Fibroblast of skin of back (primary cell): ENCODE data around the gene ALPI.
"Not testable (repeated sequence)": the region's sequence is repeated elsewhere in the genome, so short reads cannot be mapped to it uniquely, and the experiment has no call there.

Experiments used
- DNase-seq: peaks from one replicate; pipeline ENCODE4 v3.0.0-alpha.2; 2013

ALPI gene

DNA sequence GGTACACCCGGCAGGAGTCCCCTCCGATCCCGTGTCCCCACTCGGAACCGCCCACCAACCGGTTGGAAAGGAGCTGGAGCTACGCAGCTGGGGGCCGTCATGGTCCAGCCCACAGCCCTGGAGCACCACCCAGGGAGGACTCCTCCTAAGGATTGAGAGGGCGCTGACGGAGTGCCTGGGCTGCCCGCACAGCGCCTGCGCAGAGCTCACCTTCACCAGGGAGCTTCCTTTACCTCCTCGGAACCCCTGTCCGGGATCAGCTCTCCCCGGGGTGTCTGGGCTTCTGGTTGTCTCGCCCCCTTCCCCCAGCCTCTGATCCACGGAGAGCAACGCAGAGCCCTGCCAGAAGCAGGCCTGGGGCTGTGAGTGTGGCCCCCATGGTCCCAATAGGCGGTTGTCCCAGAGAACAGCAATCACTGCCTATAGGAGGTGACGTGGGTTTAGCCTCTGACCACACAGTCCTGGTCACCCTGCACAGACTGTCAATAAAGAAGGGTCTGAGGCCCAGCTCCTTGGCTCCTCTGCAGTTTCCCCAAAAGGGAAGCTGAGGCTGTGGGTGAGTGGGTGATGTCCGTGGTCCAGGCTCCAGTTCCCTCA, 34.7 kb upstream of the ALPI start:
- DNase-seq = no peak

DNA sequence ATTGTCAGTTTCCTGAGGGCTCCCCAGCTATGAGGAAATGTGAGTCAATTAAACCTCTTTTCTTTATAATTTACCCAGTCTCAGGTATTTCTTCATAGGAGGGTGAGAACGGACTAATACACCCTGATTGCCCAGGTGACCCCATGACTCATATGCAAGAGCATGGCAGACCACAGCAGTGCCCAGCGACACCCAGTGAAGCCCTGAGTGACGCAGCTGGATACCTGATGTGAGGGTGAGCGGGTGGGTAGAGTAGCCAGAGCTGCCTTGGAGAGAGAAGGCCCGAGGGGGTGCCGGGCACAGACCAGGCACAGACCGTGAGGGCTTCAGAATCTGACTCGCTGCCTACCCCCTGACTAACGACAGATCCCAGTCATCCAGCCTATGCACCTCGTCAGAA, 33.9 kb upstream of the ALPI start:
- DNase-seq = no peak

DNA sequence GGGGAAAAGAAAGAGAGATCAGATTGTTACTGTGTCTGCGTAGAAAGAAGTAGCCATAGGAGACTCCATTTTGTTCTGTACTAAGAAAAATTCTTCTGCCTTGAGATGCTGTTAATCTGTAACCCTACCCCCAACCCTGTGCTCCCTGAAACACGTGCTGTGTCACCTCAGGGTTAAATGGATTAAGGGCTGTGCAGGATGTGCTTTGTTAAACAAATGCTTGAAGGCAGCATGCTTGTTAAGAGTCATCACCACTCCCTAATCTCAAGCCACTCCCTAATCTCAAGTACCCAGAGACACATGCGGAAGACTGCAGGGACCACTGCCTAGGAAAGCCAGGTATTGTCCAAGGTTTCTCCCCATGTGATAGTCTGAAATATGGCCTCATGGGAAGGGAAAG, 33.0 kb upstream of the ALPI start:
- DNase-seq = not testable (repeated sequence)

DNA sequence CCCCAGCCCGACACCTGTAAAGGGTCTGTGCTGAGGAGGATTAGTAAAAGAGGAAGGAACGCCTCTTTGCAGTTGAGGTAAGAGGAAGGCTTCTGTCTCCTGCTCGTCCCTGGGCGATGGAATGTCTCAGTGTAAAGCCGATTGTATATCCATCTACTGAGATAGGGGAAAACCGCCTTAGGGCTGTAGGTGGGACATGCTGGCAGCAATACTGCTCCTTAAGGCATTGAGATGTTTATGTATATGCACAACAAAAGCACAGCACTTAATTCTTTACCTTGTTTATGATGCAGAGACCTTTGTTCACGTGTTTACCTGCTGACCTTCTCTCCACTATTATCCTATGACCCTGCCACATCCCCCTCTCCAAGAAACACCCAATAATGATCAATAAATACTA, 32.5 kb upstream of the ALPI start:
- DNase-seq = not testable (repeated sequence)

DNA sequence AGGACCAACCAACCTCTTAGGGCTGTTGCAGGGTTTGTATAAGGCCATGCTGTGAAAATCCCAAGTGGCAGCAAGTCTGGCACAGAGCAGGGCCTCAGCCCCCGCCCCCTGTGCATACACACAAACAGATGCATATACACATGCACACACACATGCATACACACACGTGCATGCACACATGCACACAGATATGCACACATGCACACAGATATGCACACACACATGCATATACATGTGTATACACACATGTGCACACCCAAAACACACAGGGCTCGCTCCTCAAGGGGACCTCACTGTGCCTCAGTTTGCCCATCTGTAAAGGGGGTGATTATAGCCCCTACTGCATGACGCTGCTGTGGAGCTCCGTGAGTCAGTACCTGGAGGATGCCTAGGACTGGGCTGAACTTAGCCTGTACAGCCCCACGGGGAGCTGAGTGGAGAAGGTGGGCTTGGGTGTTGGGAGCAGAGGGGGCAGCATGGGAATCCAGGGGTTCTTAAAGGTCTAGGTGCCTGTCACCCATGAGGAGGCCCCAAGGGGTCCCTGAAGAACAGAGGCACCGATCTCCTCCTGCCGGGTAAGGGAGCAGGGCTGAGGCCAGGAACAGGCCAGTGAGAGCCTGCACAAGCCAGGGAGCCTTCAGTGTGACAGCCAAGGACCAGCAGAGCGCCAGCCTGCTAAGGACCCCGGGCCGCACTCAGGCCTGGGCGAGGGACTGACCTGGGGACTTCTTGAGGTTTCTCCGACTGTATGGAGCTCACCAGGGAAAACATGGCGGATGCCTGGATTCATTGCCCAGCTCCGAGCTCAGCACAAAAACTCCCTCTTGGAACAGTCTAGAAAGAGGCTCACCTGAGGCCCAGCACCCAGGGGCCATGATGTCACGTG, 24.0 kb upstream of the ALPI start:
- DNase-seq = no peak

DNA sequence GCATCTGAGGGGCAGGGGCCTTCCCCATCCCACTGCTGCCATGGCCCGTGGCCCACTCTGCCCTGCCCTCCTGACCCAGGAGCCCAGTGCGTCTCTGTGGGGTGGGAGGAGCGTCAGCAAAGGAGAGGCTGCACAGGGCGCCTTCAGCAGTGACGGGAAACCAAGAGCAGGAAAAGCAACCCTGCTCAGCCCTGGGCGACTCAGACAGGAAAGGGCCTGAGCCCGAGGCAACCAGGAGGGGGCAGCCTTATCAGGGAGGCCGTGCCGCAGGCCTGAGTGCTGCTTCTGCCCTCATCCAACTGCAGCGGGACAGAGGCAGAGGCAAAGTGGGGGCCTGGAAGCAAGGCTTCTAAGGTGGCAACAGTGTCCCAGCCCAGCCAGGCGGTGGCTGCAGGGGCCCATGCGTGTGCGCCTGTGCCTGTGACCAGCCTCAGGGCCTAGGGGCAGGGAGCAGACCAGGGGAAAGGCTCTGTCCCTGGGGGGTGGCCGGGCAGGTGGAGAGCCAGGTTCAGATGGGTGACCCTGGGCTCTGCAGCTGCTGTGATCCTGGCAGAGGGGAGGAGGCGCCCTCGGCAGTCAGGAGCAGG, 23.3 kb upstream of the ALPI start:
- no peak for DNase-seq

DNA sequence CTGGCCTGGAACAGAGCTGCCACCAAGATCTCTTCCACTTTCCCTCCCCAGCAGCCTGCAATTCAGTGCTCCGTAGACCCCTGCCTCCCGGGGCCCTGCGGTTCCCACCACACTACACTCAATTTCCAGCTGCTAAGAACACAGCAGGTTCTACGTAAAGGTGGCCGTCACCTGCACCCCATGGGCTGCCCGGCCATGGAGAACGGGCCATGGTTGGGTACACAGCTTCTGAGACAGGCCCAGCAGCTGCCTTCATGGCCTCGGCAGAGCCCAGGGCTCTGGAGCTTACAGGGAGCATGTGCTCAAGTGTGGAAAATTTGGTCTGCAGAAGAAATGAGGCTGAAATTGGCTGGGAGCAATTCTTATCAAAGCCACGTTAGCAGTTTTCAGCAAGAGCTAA, 22.3 kb upstream of the ALPI start:
- not testable (repeated sequence) for DNase-seq

DNA sequence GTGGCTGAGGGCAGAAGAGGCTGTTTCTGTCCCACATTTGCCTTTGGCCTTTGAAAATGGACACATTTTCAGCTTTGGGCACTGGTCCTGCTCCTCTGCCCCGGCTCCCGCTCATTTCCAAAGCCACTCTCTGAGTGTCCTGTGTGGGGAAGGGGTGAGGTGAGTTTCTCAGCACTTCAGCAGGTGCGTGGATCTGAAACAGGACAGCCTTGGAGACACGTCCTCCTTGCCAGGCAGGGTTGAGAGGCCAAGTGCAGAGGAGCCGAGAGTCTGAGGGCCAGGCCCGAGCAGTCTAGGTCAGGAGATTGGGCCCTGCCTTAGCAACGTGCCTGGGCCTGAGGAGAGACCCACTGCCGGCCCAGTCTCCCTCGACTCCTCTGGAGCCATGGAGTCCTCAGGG, 21.9 kb upstream of the ALPI start:
- no peak for DNase-seq

DNA sequence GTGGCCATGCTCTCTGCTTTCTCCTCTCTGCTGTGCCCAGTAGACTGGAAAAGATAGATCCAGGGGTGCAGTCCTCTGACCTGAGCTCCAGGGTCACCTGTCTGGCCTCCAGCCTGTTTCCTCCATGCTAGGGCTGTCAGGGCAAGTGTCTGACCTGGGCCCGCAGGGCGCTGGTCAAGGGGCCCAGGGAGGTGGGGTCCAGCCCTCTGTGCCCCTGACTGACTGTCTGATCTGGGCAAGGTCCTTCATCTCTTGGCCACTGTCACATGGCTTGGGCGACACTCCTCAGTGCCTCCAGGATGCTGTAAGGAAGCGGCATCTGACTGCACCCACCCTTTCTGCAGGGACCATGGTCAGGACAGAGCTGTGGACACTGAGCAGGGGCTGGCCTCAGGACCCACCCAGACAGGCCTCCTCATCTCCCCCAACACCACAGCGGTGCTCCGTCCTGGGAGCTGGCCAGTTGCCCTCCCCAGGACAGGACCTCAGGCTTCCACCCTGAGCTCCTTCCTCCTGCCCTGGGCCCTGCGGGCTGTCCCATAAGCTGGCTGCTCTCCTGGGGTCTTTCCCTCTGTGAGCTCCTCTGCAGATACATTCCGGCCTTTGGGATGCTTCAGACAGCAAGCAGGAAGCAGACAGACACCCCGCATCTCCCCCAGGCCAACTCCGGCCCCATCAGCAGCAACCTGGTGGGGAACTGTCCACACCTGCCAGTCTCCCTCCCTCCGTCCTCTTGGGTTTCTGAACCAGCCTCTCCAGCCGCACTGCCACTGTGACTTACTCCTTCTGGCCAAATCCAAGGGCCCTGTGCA, 21.2 kb upstream of the ALPI start:
- DNase-seq = no peak

DNA sequence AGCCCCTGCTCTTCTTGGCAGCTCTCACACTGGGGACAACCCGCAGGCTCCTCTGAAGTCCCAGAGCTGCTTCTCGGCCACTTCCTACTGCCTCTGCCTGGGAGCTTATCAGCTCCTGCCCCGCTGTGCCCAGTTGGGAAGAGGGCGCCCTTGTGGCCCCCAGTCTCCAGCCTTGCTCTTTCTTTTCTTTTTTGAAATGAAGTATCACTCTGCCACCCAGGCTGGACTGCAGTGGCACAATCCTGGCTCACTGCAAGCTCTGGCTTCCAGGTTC, 20.6 kb upstream of the ALPI start:
- DNase-seq = no peak

DNA sequence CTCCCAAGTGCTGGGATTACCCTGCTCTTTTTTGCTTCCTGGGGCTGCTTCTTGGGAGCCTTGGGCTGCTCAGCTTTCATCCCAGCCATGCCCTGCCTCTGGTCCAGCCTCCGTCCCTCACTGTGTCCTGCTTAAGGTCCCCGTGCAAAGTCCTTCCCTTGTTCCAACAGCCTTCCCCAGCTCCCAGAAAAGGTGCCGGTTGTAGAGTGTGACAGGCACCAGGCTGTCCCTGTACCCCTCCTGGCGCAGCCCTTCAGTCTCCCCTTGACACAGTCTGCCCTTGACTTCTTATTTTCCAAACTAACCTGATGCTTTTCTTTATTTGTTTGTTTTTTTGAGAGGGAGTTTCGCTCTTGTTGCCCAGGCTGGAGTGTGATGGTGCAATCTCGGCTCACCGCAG, 20.1 kb upstream of the ALPI start:
- DNase-seq = no peak

DNA sequence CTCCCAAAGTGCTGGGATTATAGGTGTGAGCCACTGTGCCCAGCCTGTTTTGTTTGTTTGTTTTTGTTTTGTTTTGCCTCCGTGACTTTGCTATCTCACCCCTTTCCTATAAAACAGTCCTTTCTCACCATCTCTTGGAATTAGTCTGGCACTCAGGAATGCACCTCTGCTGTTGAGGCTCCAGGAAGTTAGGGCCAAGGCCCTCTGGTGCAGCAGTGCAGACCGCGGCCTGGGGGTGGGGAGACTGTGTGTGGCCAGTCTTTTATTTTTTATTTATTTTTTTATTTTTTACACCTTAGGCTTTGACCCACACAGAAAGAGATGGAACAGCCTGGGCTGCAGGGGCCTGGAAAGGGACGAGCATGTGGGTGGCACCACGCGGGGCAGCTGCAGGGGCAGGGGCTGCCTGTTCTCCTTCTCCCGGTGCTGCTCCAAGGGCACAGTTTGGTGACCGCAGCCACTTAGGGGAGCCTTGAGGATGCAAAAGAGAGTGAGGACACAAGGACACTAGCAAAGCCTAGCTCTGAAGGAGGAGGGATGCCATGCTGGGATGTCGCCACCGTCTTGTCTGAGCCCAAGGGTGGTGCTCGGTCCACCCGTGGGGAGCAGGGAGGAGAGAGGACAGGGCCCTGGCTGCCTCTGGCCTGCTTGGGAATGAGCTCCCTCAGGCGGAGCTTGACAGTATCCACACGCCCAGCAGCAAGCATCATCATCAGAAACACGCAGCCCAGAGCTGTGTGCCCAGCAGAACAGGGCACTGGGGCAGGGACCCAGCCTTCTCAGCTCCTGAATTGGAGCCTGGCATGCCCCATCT, 19.4 kb upstream of the ALPI start:
- no peak for DNase-seq

DNA sequence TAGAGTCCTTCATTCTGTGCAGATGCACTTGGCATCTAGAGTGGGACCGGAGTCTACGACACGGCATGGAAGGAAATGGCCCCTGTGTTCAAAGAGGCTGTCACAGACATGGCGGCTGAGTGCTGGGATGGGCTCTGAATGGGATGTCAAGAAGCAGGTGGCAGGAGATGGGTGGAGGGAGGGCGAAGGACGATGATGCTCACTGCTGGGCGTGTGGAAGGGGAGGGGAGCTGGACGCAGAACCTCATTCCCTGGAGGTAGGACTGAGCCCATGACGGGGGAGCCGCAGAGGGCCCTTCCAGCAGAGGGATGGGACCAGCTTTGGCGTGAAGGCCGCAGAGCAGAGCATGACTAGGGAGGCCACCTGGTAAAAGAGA, 18.8 kb upstream of the ALPI start:
- DNase-seq = no peak

DNA sequence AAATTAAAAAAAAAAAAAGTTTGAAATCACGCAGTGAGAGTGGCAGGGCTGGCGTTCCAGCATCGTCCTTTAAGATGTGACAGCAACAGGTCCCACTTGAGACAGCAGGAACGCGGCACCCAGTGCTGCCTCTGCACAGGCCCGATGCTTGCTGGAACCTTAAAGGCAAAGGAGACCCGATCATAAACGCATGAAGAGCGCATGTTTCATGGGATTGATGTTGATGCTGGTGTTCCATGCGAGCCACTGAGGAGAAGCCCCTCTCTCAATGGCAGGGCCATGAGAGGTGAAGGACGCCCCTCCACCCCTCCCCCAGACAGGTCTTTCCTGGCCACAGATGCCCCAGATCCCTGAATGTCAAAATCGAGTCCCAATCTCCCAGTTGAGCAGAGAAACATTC, 17.9 kb upstream of the ALPI start:
- DNase-seq = no peak

DNA sequence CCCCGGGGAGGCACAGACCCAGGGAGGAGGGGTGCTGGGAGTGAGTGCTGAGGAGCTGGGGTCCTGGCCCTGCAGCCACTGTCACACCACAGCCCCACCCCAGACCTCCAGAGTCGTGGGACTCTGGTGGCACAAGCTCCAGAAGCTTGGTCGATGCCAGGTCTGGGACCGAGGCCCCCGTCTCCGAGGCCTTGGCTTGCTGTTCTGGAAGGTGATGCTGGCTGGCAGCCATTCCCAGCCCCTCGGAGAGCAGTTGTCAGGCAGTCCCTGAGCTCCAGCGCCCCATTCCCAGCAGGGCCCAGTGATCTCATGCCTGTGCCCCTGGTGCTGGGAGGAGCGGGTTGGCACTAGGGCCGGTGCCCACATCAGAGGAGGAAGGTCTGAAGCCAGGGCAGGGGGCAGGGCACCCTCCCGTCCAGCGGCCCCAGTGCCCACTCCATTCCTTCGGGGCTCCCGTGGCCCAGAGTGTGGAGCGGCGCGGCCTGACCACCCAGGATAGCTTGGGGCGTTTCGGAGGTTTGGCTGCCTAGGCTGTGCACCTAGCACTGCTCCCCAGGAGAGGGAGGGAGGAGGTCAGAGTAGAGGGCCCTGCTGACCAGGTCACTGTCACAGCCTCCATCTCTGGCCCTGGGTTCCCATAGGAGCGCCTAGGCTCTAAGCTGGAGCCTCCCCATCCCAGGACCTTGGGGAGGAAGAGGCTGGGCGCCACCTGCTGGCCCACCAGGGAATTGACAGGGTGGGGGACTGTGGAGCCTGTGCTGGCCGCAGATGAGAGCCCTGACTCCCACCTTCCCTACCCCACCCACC, 16.8 kb upstream of the ALPI start:
- DNase-seq = peak; percentile 29

DNA sequence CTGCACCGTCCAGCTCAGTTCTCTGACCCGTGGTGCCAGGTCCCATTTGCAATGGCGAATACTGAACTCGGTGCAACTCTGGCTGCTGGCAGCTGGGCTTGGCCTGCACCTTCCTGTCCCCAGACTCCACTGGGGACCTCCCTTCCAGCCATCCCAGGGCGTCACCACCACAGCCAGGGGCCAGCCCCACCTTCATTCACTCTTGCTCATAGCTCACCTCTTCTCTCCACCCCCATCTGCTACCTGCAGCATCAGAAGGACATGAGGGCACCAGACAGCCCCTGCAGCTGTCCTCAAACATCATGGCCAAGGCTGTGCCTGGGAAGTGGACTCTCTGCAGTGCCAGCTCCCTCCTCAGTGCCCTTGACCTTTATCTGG, 16.2 kb upstream of the ALPI start:
- DNase-seq = no peak

DNA sequence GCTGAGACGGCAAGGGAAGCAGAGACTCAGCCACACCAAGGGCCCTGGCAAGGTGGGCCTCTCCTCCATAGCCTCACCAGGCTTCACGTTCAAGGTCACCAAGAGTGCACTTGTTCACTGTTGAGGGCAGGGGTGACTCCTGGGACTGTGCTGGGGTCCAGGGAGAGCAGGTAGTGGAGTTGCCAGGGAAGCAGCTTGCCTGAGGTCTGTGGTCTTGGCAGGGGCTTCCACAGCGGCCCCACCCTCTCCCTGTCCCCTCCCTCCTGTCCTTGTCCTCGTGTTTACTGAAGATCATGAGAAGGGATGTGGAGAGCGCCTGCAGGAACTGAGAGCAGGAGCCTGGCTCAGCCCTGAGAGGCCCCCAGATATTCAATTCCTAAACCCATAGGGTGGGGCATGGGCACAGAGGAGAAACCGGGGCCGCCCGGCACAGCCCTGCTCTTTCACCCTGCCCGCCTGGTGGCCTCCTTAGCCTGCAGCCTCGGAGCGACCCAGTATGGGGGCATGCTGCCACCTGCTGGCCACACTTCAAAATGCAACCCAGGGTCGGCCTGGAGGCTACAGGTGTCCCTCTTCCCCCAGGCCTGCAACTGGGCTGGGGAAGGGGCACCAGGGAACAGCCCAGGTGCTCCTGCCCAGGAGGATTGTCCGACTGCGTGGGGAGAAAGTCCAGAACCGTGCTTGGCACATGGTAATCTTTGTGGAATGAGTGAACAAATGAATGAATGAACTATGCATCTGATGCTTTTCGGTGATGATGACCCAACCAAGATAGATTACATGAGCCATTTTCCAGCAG, 15.5 kb upstream of the ALPI start:
- DNase-seq = peak; percentile 56

DNA sequence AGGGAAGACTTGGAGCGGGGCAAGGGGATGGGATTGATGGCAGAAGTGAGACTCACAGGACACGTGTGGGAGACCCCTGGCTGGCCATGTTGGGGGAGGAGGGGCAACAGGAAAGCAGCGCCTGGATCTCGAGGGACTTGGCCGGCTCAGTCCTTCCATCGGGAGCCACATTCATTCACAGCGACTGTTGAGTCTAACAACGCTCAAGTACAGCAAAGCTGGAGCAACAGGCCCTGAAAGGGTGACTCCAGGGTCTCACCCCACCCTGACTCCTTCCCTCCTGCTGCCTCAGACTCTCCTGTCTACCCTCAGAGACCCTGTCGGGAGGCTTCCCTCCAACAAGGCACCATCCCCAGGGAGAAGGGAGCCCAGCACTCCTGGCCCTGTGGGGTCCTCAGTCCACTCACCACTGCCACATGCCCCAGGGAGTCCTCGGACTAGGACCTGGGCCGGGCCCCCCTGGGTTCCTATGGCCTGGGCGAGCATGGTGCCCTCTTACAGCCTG, 14.8 kb upstream of the ALPI start:
- no peak for DNase-seq

DNA sequence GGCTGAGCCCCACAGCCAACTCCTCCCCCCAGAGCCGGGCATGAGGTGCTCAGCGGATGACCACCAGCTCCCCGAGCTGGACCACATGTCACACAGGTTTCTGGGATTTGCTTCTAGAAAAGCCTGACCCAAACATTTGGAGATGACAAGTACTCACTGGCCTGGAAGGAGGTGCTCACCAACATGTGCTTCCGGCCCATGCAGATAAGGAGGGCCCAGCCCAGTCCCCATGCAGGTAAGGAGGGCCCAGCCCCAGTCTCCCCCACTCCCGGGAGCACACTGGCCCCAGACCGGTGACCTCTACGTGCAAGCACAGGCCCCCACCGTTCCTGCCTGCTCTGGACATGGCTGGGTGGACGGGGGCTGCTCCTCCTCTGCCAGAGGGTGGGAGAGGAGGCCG, 14.0 kb upstream of the ALPI start:
- not testable (repeated sequence) for DNase-seq

DNA sequence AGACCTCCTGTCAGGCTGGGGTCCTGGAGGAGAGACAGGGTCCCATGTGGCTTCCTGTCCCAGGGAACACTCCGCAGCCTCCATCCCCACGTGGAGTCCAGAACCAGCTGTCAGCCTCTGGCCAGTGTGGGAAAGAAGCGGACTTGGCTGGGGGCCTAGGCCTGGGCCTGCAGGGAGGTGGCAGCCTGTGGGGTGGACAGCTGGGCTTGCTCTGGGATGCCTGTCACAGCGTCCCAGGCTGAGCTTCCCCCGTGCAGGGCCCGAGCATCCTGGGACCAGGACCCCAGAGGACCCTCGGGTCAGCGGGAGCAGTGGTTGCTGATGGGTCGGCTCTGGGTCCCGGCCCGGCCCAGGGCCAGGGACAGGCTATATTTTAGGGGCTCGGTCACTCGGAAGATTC, 13.5 kb upstream of the ALPI start:
- DNase-seq = not testable (repeated sequence)

DNA sequence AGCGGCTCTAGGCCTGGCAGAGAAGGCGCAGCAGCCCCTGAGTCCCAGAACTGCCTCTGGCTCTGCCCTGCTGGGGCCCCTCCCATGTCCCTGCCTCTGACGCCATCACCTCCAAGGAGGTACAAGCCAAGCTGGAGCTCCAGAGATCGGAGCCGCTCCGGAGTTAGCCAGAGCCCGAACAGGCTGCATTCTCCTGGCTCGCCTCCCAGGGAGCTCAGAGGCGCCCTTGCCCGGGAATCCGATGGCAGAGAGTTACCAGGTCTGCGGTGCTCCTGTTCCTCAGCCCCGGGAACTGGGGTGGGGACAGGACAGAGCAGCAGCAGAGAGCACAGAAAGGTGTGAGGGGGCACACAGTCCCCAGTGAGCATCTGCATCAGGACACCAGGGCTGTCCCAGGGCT, 12.9 kb upstream of the ALPI start:
- DNase-seq = not testable (repeated sequence)
